CD14-positive monocyte (primary cell): ENCODE results near the gene CCDC188. TPM values are rescaled to one million over a fixed set of nuclear protein-coding genes. Genes with fewer than 3 reads are reported as not detected.

Source experiments
- DNase-seq, 3 donors: peaks; one replicate each; pipeline ENCODE4 v3.0.0-alpha.2; 2011 to 2022
- H2AFZ ChIP-seq: 2 replicates; pipeline ENCODE4 v1.6.0; 2012; ENCODE audit warnings: mild to moderate bottlenecking, low read depth, low read length, inconsistent platforms; ENCODE audit not compliant: insufficient read depth, poor library complexity, severe bottlenecking
- H3K27ac ChIP-seq, 2 donors: 1 replicate in 1 of 2; 2 replicates in 1 of 2; pipeline ENCODE4 v1.5.1; 2012 to 2013; ENCODE audit warnings: low read length in 2 of 2, control low read depth in 1 of 2, inconsistent platforms in 1 of 2, low read depth in 1 of 2, mild to moderate bottlenecking in 1 of 2
- H3K27me3 ChIP-seq, 2 donors: one replicate each; pipeline versions ENCODE4 v1.6.0 to v1.6.1; 2011 to 2013; ENCODE audit warnings: low read length in 2 of 2; ENCODE audit not compliant: control insufficient read depth in 2 of 2, insufficient read depth in 2 of 2
- H3K36me3 ChIP-seq, 2 donors: replicated peaks in 1 of 2; 1 replicate in 1 of 2; 2 replicates in 1 of 2; pipeline versions ENCODE4 v1.5.1 to v1.6.1; 2012 to 2013; ENCODE audit warnings: low read length in 2 of 2, control low read depth in 1 of 2, inconsistent platforms in 1 of 2, mild to moderate bottlenecking in 1 of 2; ENCODE audit not compliant: insufficient read depth in 2 of 2, control insufficient read depth in 1 of 2
- H3K4me1 ChIP-seq, 2 donors: 1 replicate in 1 of 2; 2 replicates in 1 of 2; pipeline versions ENCODE4 v1.5.1 to v1.6.1; 2012 to 2013; ENCODE audit warnings: low read length in 2 of 2, control low read depth in 1 of 2, inconsistent platforms in 1 of 2, mild to moderate bottlenecking in 1 of 2, moderate library complexity in 1 of 2; ENCODE audit not compliant: insufficient read depth in 2 of 2, control insufficient read depth in 1 of 2
- H3K4me2 ChIP-seq: replicated peaks from 2 replicates; pipeline ENCODE3; 2012; ENCODE audit warnings: low read length, moderate library complexity, mild to moderate bottlenecking; ENCODE audit not compliant: poor library complexity, severe bottlenecking; ENCODE audit errors: extremely low read depth
- H3K4me3 ChIP-seq, 3 experiments: fragments of 200-600 bp in 1 of 3; sonication (generic) in 1 of 3; replicated peaks in 1 of 3; 1 replicate in 2 of 3; 2 replicates in 1 of 3; pipeline ENCODE4 v1.5.1; 2011 to 2013; ENCODE audit warnings: low read length in 3 of 3, mild to moderate bottlenecking in 3 of 3, control low read depth in 2 of 3, low read depth in 2 of 3, inconsistent platforms in 1 of 3, moderate library complexity in 1 of 3
- H3K79me2 ChIP-seq: 2 replicates; pipeline ENCODE4 v1.6.0; 2012; ENCODE audit warnings: mild to moderate bottlenecking, control low read depth, inconsistent platforms, low read length, moderate library complexity; ENCODE audit not compliant: insufficient read depth
- H3K9ac ChIP-seq: 2 replicates; pipeline ENCODE4 v1.6.0; 2017; ENCODE audit warnings: low read length, mild to moderate bottlenecking; ENCODE audit not compliant: insufficient read depth, poor library complexity, severe bottlenecking
- H3K9me3 ChIP-seq, 2 donors: replicated peaks in 1 of 2; 1 replicate in 1 of 2; 2 replicates in 1 of 2; pipeline versions ENCODE4 v1.5.1 to v1.6.1; 2012 to 2013; ENCODE audit warnings: low read length in 2 of 2, control low read depth in 1 of 2; ENCODE audit not compliant: control insufficient read depth in 1 of 2, insufficient read depth in 1 of 2
- H4K20me1 ChIP-seq: 2 replicates; pipeline ENCODE4 v1.6.0; 2012; ENCODE audit warnings: mild to moderate bottlenecking, low read length, control low read depth, moderate library complexity; ENCODE audit not compliant: insufficient read depth
- H3K27ac Mint-ChIP-seq, 7 donors: one replicate each; pipeline ENCODE4 v1.8.0; 2020; ENCODE audit warnings: mild to moderate bottlenecking in 7 of 7, mixed read lengths in 7 of 7, moderate library complexity in 6 of 7, inconsistent platforms in 2 of 7
- H3K27me3 Mint-ChIP-seq, 3 donors: one replicate each; pipeline ENCODE4 v1.8.0; 2021 to 2022; ENCODE audit warnings: low read depth in 3 of 3, mild to moderate bottlenecking in 3 of 3, mixed read lengths in 3 of 3, moderate library complexity in 3 of 3, inconsistent platforms in 1 of 3
- H3K36me3 Mint-ChIP-seq, 2 donors: one replicate each; pipeline ENCODE4 v1.8.0; 2020; ENCODE audit warnings: mixed read lengths in 2 of 2, inconsistent platforms in 1 of 2, mild to moderate bottlenecking in 1 of 2
- H3K4me1 Mint-ChIP-seq: one replicate; pipeline ENCODE4 v1.8.0; 2020; ENCODE audit warnings: mild to moderate bottlenecking, mixed read lengths
- H3K4me3 Mint-ChIP-seq, 2 donors: one replicate each; pipeline ENCODE4 v1.8.0; 2020; ENCODE audit warnings: mild to moderate bottlenecking in 2 of 2, mixed read lengths in 2 of 2, moderate library complexity in 1 of 2
- H3K9me3 Mint-ChIP-seq, 7 donors: one replicate each; pipeline ENCODE4 v1.8.0; 2020 to 2022; ENCODE audit warnings: mixed read lengths in 7 of 7, mild to moderate bottlenecking in 6 of 7, moderate library complexity in 6 of 7, inconsistent platforms in 2 of 7
- WGBS: methylation state at CpG from one replicate; pipeline ENCODE4 v1.1.5; 2013; ENCODE audit warnings: missing lambda C conversion rate; ENCODE audit not compliant: insufficient coverage; 5-methylcytosine and 5-hydroxymethylcytosine counted together
- intact Hi-C, 2 donors: fragments of 100-400 bp; cut with micrococcal nuclease; formaldehyde crosslinking; loops; one replicate each; pipeline versions ENCODE4 v1.15.0 to v1.15.1; 2023
- polyA plus RNA-seq, 3 donors: library from polyadenylated mRNA; depleted of rRNA in 1 of 3; unstranded in 2 of 3; stranded (reverse) in 1 of 3; fragments of 300-500 nt in 2 of 3; fragments of >200 nt in 1 of 3; fragmentation: Illumina TruSeq in 2 of 3; gene quantifications; 1 replicate in 2 of 3; 2 replicates in 1 of 3; pipeline ENCODE4 v1.2.3, GENCODE V29; 2012 to 2021
- TF ChIP-seq, protein P1 (sequence below): fragments of 200-600 bp; IDR thresholded peaks from one replicate; pipeline ENCODE4 v1.8.0; 2022; ENCODE audit warnings: antibody characterized with exemption, mild to moderate bottlenecking

Gene CCDC188
- polyA plus RNA-seq, 3 donors: 0.15 TPM; not detected in 2

GRCh38 chr22:20199413-20199842 lies 48.6 kb upstream of the CCDC188 start:
- Histone ChIP-seq H4K20me1 (no peaks in the 10 kb centered on the region), H3K4me3 (no peak overlapping the region), H3K9me3 (no peaks in the 10 kb centered on the region), H3K27ac (no peak overlapping the region), H3K4me2 (no peak overlapping the region), H2AFZ (no peak overlapping the region), H3K9ac (no peak overlapping the region), H3K4me1 (peaks cover 6 to 7% of the 10 kb centered on the region in 2 donors), H3K79me2 (no peaks in the 10 kb centered on the region), H3K36me3 (no peaks in the 10 kb centered on the region), H3K27me3 (no peaks in the 10 kb centered on the region)
- Mint-ChIP-seq H3K27me3 (peaks cover 0 to 2% (median 2%) of the 10 kb centered on the region in 3 donors), H3K4me1 (peaks cover 4% of the 10 kb centered on the region), H3K4me3 (no peak overlapping the region), H3K27ac (no peak overlapping the region), H3K36me3 (no peaks in the 10 kb centered on the region), H3K9me3 (no peaks in the 10 kb centered on the region)
- no peak for DNase-seq
- 100% methylated on average over 1 of the region's 1 CpG for WGBS
- TF ChIP-seq, protein P1, sequence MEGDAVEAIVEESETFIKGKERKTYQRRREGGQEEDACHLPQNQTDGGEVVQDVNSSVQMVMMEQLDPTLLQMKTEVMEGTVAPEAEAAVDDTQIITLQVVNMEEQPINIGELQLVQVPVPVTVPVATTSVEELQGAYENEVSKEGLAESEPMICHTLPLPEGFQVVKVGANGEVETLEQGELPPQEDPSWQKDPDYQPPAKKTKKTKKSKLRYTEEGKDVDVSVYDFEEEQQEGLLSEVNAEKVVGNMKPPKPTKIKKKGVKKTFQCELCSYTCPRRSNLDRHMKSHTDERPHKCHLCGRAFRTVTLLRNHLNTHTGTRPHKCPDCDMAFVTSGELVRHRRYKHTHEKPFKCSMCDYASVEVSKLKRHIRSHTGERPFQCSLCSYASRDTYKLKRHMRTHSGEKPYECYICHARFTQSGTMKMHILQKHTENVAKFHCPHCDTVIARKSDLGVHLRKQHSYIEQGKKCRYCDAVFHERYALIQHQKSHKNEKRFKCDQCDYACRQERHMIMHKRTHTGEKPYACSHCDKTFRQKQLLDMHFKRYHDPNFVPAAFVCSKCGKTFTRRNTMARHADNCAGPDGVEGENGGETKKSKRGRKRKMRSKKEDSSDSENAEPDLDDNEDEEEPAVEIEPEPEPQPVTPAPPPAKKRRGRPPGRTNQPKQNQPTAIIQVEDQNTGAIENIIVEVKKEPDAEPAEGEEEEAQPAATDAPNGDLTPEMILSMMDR: no peak
- intact Hi-C loops: no loop called here

DNA sequence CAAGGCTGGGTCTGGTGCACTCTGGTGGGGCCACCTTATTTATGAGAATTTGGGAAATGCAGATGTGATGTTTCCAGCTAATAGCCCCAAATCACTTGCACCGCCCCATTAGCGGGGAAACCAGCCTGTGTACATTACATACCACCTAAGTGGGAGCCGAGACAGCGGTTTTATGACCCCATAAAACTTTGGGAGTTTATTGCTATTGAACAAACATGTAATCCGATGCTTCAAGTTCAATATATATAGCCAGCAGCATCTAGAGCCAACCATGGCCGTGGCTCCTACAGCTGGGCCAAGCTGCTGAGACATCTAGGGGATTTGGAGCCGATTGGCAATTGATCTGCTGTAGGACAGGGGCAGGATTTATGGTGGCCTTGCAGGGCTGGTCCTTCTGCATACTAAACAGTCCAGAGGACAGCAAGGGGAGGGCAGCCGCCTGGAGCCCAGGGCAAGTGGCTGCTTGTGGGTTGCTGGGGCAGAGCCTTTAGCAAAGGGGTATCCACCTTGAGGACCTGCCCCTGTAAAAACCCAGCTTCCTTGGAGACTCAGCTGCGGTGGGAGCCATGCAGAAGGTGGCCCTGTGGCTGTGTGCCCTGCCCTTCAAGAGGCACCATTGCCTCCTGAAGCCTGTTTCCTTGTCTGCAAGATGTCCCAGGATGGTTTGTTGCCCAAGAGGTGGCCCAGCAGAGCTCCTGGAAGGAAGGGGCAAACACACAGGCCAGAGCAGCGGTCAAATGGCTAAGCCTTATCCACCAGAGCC lies 47.9 kb upstream of the CCDC188 start:
- H3K4me2 ChIP-seq: no peak overlapping the region
- no peak overlapping the region for H3K9ac ChIP-seq
- H3K9me3 Mint-ChIP-seq: no peaks in the 10 kb centered on the region
- no peak overlapping the region for H2AFZ ChIP-seq
- DNase-seq: no peak
- H3K27me3 ChIP-seq: no peaks in the 10 kb centered on the region
- H3K27ac ChIP-seq: no peak overlapping the region
- H3K36me3 Mint-ChIP-seq: no peaks in the 10 kb centered on the region
- H3K27me3 Mint-ChIP-seq: peaks cover 0 to 4% (median 2%) of the 10 kb centered on the region in 3 donors
- H3K27ac Mint-ChIP-seq: no peak overlapping the region
- no peaks in the 10 kb centered on the region for H4K20me1 ChIP-seq
- no peak overlapping the region for H3K4me3 Mint-ChIP-seq
- no peaks in the 10 kb centered on the region for H3K36me3 ChIP-seq
- intact Hi-C loops: no loop called here
- TF ChIP-seq, protein P1: no peak
- H3K4me1 ChIP-seq: peaks cover 2% of the 10 kb centered on the region in 2 donors
- no peak overlapping the region for H3K4me3 ChIP-seq
- no peaks in the 10 kb centered on the region for H3K9me3 ChIP-seq
- 91% methylated on average over 6 of the region's 10 CpGs for WGBS
- H3K79me2 ChIP-seq: no peaks in the 10 kb centered on the region
- H3K4me1 Mint-ChIP-seq: peaks cover under 1% of the 10 kb centered on the region
